ENCODE results near the gene SYNC.

The SYNC gene

DNA sequence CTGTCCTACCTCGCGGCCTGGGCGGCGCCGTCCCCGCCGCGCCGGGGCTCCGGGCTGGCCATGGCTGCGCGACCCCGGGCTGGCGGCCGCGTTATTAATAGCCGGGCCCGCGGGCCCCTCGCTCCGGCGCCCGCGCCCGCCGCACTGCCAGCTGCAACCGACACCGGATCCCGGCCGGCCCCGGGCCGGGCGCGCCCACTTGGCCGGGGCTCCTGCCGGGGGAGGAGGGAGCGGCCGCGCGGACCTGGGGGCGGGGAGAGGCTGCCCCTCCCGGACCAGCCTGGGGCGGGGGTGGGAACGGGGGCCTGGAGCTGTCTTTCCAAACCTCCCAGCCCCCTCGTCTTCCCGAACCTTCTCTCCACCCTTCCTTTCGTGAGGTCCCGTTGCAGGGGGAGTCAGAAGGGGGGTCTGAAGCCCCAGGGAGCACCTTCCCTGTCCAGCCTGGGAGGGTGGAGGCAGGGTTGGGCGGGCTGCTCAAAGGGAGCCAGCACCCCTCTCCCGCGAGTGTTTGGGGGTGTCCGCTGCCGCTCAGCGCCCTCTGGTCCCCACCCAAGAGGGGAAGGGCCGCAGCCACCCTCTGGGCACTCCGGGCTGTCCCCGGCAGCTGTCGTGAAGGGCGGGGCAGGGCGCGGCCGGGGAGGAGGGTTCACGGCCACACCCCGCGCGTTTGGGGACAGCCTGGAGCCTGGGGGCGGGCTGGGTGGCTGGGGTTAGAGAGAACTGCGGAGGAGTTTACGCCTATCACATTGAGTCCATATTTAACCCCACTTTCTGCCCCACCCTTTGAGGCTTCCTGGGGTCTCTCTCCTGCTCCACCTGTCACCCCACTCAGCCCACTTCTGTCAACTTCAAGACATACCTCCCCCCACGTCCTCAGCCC is at the start of gene SYNC:
SYNC (minus strand) TSS at position 172 of the 880 bp plus-strand sequence; CDS start at position 62, 110 bp downstream.
- H3K27ac ChIP-seq: peak within 1 kb of the TSS; percentile 44; the same call in 1 of the 2 replicates

DNA sequence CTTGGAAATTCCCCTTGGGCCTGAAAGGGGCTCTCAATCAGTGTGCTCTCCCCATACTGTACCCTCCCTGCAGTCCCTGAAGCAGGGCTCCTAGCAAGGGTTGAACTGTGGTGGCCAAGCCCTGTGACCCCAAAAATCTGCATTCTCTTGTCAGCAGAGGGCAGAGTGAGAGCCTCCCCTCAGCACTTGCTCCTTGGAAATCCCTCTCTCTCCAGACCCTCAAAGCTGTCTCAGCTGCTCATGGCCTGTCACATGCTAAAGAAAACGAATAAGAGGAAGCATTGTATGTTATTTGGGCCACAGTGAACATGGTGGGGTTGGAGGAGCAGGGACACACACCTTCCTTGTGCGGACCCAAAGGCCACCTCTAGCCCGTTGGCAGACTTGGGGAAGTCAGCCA is 47.2 kb upstream of the SYNC start:
- TF ChIP-seq, protein P1, sequence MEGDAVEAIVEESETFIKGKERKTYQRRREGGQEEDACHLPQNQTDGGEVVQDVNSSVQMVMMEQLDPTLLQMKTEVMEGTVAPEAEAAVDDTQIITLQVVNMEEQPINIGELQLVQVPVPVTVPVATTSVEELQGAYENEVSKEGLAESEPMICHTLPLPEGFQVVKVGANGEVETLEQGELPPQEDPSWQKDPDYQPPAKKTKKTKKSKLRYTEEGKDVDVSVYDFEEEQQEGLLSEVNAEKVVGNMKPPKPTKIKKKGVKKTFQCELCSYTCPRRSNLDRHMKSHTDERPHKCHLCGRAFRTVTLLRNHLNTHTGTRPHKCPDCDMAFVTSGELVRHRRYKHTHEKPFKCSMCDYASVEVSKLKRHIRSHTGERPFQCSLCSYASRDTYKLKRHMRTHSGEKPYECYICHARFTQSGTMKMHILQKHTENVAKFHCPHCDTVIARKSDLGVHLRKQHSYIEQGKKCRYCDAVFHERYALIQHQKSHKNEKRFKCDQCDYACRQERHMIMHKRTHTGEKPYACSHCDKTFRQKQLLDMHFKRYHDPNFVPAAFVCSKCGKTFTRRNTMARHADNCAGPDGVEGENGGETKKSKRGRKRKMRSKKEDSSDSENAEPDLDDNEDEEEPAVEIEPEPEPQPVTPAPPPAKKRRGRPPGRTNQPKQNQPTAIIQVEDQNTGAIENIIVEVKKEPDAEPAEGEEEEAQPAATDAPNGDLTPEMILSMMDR (conservative IDR thresholded peaks at IDR 0.05): no peak
- H3K27ac ChIP-seq: no peak overlapping the region

More for the DNA sequence above, at the start of gene SYNC:
- TF ChIP-seq, protein P1 (conservative IDR thresholded peaks at IDR 0.05): no peak

DNA sequence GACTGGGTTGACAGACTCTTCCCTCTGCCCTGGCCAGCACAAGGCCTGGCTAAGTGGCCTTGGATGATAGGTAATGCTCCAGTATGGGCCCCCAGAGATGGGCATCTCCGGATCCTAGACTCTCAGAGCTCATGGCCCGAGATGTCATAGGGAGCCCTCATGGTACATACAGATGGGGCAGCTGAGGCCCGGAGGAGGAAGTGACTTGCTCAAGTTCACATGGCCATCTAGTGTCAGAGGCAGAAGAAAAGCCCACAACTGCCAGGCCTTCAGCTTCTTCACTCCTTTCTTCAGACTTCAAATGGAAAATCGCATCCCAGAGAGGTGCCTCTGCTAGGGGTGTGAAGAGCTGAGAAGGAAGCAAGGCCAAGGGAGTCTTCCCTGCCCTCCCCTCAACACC is 46.8 kb upstream of the SYNC start:
- no peak overlapping the region for H3K27ac ChIP-seq

DNA sequence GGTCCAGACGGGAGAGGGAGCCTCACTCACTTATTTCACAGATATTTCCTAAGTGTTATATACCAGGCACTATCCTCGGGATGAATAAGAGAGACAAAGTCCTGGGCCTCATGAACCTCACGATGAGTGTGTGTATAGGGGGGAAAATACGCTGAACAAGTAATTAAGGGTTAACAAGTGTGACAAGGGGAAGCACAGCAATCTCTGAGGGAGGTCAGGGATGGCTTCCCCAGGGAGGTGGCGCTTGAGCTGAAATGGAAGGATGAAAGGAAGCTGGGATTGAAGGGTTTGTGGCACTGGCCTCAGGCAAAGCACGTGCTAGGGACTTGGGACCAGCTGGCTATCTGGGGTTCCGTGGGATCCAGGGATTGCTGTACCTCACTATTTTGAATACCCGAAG is 46.4 kb upstream of the SYNC start:
- H3K27ac ChIP-seq: no peak overlapping the region
- TF ChIP-seq, protein P1 (conservative IDR thresholded peaks at IDR 0.05): no peak

More for the DNA sequence above, 46.8 kb upstream of the SYNC start:
- TF ChIP-seq, protein P1 (conservative IDR thresholded peaks at IDR 0.05): no peak

DNA sequence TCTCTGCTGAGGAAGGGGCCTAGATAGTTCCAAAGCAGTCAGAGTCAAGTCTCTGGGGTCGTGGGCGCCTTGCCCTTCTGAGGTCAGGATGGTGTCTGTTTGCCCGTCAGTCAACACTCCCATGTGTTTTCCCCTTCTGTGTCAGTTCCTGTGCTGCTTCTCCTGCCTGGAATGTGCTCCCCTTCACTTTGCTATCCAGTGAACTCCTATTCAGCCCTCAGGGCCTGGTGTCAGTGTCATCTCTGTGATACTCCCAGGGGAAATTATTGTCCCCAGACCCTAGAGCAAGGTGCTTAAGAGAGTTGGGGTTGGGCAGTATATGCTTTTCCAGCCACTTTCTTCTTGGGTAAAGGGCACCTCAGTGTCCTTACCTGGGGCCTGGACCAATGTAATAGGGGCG is 45.8 kb upstream of the SYNC start:
- no peak overlapping the region for H3K27ac ChIP-seq
- TF ChIP-seq, protein P1 (conservative IDR thresholded peaks at IDR 0.05): no peak

DNA sequence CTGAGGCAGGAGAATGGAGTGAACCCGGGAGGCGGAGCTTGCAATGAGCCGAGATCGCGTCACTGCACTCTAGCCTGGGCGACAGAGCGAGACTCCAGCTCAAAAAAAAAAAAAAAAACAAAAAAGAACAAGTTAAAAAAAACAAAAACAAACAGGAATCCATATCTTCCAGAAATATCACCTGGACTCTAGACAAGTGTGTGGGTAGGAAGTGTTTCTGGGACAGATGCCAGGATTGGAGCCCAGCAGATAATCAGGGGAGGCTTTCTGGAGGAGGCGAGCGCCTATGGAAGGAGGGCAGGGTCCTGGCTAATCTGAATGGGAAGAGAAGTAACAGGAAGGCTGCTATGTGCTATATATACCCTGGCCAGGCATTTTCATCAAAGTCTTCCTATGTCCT is 43.6 kb upstream of the SYNC start:
- TF ChIP-seq, protein P1 (conservative IDR thresholded peaks at IDR 0.05): no peak
- H3K27ac ChIP-seq: no peak overlapping the region

DNA sequence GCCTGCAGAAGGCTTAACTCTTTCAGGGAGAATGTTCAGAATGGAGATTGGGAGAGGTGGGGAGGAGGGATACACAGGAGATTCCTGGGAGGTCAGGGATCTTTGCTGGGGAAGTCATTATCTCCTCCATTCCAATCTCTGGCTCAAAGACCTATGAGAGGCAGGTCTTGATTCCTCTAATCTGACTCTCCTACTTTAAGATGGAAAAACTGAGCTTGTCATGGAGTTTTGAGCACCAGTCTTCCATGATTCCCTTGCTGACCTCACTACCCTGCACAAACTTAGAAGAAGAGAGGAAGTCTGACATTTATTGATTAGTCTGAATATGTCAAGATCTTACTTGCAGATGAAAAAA is 41.5 kb upstream of the SYNC start:
- no peak overlapping the region for H3K27ac ChIP-seq
- TF ChIP-seq, protein P1 (conservative IDR thresholded peaks at IDR 0.05): no peak

All from VCaP (cell line).